Gastroesophageal sphincter (tissue), 2 donors: ENCODE measurements around the gene PRKG1.

Experiments used
- EP300 ChIP-seq: sonication (generic); formaldehyde crosslinking; IDR thresholded peaks from one replicate; pipeline ENCODE4 v1.6.1; 2017; ENCODE audit warnings: antibody characterized with exemption, mild to moderate bottlenecking
- POLR2A ChIP-seq, 2 donors: fragments of 450-650 bp; IDR thresholded peaks; one replicate each; pipeline ENCODE4 v1.6.1; 2017; ENCODE audit warnings: antibody characterized with exemption in 2 of 2, mild to moderate bottlenecking in 2 of 2, moderate library complexity in 1 of 2

- TF ChIP-seq POLR2A (IDR thresholded peaks at IDR 0.05), result no peak
- no peak for TF ChIP-seq EP300
Observed at GRCh38 chr10:51462076-51462779, 387.9 kb downstream of the PRKG1 start.
